Hepatic stellate cell (primary cell): ENCODE results near the gene DPPA2.

Experiments
- DNase-seq: peaks from one replicate; pipeline ENCODE4 v3.0.0; 2011; ENCODE audit warnings: low spot score

DPPA2 gene

GRCh38 chr3:109325109-109325508 is 8.8 kb upstream of the DPPA2 start:
- no peak for DNase-seq

GRCh38 chr3:109313061-109313460 is 3.3 kb downstream of the DPPA2 start:
- DNase-seq, result no peak

GRCh38 chr3:109297496-109297895 is 18.8 kb downstream of the DPPA2 start:
- DNase-seq, result no peak

GRCh38 chr3:109284071-109284470 is 32.2 kb downstream of the DPPA2 start:
- no peak for DNase-seq

GRCh38 chr3:109278546-109278945 is 37.8 kb downstream of the DPPA2 start:
- DNase-seq, result no peak

- DNase-seq, result no peak
Measured at GRCh38 chr3:109278141-109278540, 38.2 kb downstream of the DPPA2 start.

GRCh38 chr3:109275702-109276293 is 40.5 kb downstream of the DPPA2 start:
- peak; percentile 26 for DNase-seq

- DNase-seq, result no peak
Measured at GRCh38 chr3:109270779-109271178, 45.5 kb downstream of the DPPA2 start.

- no peak for DNase-seq
Measured at GRCh38 chr3:109269577-109270275, 46.6 kb downstream of the DPPA2 start.

- DNase-seq, result no peak
Measured at GRCh38 chr3:109268181-109268580, 48.1 kb downstream of the DPPA2 start.

GRCh38 chr3:109265295-109265694 is 51.0 kb downstream of the DPPA2 start:
- DNase-seq, result no peak

GRCh38 chr3:109257269-109257668 is 59.0 kb downstream of the DPPA2 start:
- peak; percentile 61 for DNase-seq

GRCh38 chr3:109254770-109255169 is 61.5 kb downstream of the DPPA2 start:
- DNase-seq, result no peak

- no peak for DNase-seq
Measured at GRCh38 chr3:109252641-109253040, 63.7 kb downstream of the DPPA2 start.
